Transverse colon (tissue), 4 donors: ENCODE results near the gene MYOC.
"Not testable (repeated sequence)": the region's sequence is repeated elsewhere in the genome, so short reads cannot be mapped to it uniquely, and the experiment has no call there.

Source experiments
- EP300 ChIP-seq: sonication (generic); formaldehyde crosslinking; IDR thresholded peaks from one replicate; pipeline ENCODE4 v1.6.1; 2017; ENCODE audit warnings: antibody characterized with exemption, low read depth
- POLR2A ChIP-seq: fragments of 450-650 bp; IDR thresholded peaks from one replicate; pipeline ENCODE4 v1.6.1; 2016; ENCODE audit warnings: antibody characterized with exemption, mild to moderate bottlenecking, moderate library complexity
- POLR2AphosphoS5 ChIP-seq, 3 donors: sonication (generic); formaldehyde crosslinking; IDR thresholded peaks; one replicate each; pipeline ENCODE4 v1.6.1; 2016; ENCODE audit warnings: antibody characterized with exemption in 3 of 3
- TF ChIP-seq, protein P1 (sequence below), 5 experiments: fragments of 200-600 bp in 3 of 5; fragments of 450-650 bp in 2 of 5; sonication (generic) in 3 of 5; IDR thresholded peaks; 1 replicate in 2 of 5; 2 replicates in 3 of 5; pipeline ENCODE4 v1.5.1; 2016 to 2017; ENCODE audit warnings: antibody characterized with exemption in 5 of 5, inconsistent platforms in 3 of 5, mild to moderate bottlenecking in 2 of 5, moderate library complexity in 1 of 5

DNA sequence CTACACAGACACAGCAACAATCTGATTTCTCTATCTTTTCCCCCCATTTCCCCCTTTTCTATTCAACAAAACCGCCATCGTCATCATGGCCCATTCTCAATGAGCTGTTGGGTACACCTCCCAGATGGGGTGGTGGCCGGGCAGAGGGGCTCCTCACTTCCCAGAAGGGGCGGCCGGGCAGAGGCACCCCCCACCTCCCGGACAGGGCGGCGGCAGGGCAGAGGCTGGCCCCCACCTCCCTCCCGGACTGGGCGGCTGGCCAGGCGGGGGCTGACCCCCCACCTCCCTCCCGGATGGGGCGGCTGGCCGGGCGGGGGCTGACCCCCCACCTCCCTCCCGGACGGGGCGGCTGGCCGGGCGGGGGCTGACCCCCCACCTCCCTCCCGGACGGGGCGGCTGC lies 41.1 kb upstream of the MYOC start:
- TF ChIP-seq, protein P1, sequence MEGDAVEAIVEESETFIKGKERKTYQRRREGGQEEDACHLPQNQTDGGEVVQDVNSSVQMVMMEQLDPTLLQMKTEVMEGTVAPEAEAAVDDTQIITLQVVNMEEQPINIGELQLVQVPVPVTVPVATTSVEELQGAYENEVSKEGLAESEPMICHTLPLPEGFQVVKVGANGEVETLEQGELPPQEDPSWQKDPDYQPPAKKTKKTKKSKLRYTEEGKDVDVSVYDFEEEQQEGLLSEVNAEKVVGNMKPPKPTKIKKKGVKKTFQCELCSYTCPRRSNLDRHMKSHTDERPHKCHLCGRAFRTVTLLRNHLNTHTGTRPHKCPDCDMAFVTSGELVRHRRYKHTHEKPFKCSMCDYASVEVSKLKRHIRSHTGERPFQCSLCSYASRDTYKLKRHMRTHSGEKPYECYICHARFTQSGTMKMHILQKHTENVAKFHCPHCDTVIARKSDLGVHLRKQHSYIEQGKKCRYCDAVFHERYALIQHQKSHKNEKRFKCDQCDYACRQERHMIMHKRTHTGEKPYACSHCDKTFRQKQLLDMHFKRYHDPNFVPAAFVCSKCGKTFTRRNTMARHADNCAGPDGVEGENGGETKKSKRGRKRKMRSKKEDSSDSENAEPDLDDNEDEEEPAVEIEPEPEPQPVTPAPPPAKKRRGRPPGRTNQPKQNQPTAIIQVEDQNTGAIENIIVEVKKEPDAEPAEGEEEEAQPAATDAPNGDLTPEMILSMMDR (IDR thresholded peaks at IDR 0.05), result not testable (repeated sequence)
- not testable (repeated sequence) for TF ChIP-seq POLR2A; POLR2AphosphoS5 (IDR thresholded peaks at IDR 0.05); EP300
